DND-41 (cell line): ENCODE data around the gene GABBR2.

Source experiments
- ATAC-seq: fragments of 200-7000 bp; cut with Tn5 transposase; 3 replicates; pipeline ENCODE4 v1.9.1; 2021; ENCODE audit warnings: low read depth; ENCODE audit not compliant: insufficient read depth
- DNase-seq: peaks from one replicate; pipeline ENCODE4 v3.0.0-alpha.2; 2020
- H2AFZ ChIP-seq: 2 replicates; pipeline ENCODE4 v1.6.0; 2012; ENCODE audit warnings: low read depth, low read length
- H3K27ac ChIP-seq: 2 replicates; pipeline ENCODE4 v1.5.1; 2012; ENCODE audit warnings: low read length, inconsistent platforms
- H3K27me3 ChIP-seq: fragments of 200-600 bp; sonication (generic); 2 replicates; pipeline ENCODE4 v1.6.0; 2012; ENCODE audit warnings: low read length, mild to moderate bottlenecking, inconsistent platforms; ENCODE audit not compliant: insufficient read depth, poor library complexity
- H3K36me3 ChIP-seq: 2 replicates; pipeline ENCODE4 v1.5.1; 2012; ENCODE audit warnings: low read length, inconsistent platforms; ENCODE audit not compliant: insufficient read depth
- H3K4me1 ChIP-seq: 2 replicates; pipeline ENCODE4 v1.5.1; 2012; ENCODE audit warnings: mild to moderate bottlenecking, low read length; ENCODE audit not compliant: insufficient read depth
- H3K4me2 ChIP-seq: 2 replicates; pipeline ENCODE4 v1.6.0; 2012; ENCODE audit warnings: mild to moderate bottlenecking, moderate library complexity, low read length, inconsistent platforms; ENCODE audit not compliant: insufficient read depth
- H3K4me3 ChIP-seq, 2 experiments: fragments of 200-600 bp in 1 of 2; shearing (Covaris generic) in 1 of 2; 2 replicates each; pipeline ENCODE4 v1.5.1; 2012 to 2016; ENCODE audit warnings: inconsistent platforms in 2 of 2, low read length in 2 of 2, mild to moderate bottlenecking in 2 of 2, low read depth in 1 of 2, moderate library complexity in 1 of 2
- H3K79me2 ChIP-seq: 2 replicates; pipeline ENCODE4 v1.6.0; 2012; ENCODE audit warnings: low read length, inconsistent platforms; ENCODE audit not compliant: insufficient read depth
- H3K9ac ChIP-seq: 2 replicates; pipeline ENCODE4 v1.6.0; 2012; ENCODE audit warnings: low read depth, mild to moderate bottlenecking, inconsistent platforms, low read length, moderate library complexity
- H3K9me3 ChIP-seq: 2 replicates; pipeline ENCODE4 v1.5.1; 2012; ENCODE audit warnings: low read length, moderate library complexity, mild to moderate bottlenecking, inconsistent platforms; ENCODE audit not compliant: insufficient read depth, severe bottlenecking
- H4K20me1 ChIP-seq: 2 replicates; pipeline ENCODE4 v1.6.0; 2012; ENCODE audit warnings: low read length; ENCODE audit not compliant: insufficient read depth
- CTCF ChIP-seq: IDR thresholded peaks from 2 replicates; pipeline ENCODE4 v1.5.1; 2012; ENCODE audit warnings: borderline replicate concordance, low read length, moderate library complexity, mild to moderate bottlenecking; ENCODE audit not compliant: poor library complexity, severe bottlenecking; ENCODE audit errors: extremely low read depth
- EZH2 ChIP-seq: IDR thresholded peaks from 3 replicates; pipeline ENCODE4 v1.6.1; 2012; ENCODE audit warnings: borderline replicate concordance, low read depth, mild to moderate bottlenecking, moderate library complexity, low read length, inconsistent platforms; ENCODE audit not compliant: severe bottlenecking

Gene GABBR2

GRCh38 chr9:98415782-98416181 is 293.0 kb downstream of the GABBR2 start:
- Histone ChIP-seq H2AFZ (no peak overlapping the region), H3K4me3 (no peak overlapping the region), H3K4me1 (no peaks in the 10 kb centered on the region), H4K20me1 (no peaks in the 10 kb centered on the region), H3K27ac (no peak overlapping the region), H3K79me2 (no peaks in the 10 kb centered on the region), H3K9ac (no peak overlapping the region), H3K9me3 (no peaks in the 10 kb centered on the region), H3K27me3 (peaks cover 4% of the 10 kb centered on the region), H3K4me2 (no peak overlapping the region), H3K36me3 (no peaks in the 10 kb centered on the region)
- DNase-seq (no peak), ATAC-seq (no peak)
- no peak for TF ChIP-seq CTCF
- TF ChIP-seq EZH2: no peak

GRCh38 chr9:98413084-98413483 is 295.7 kb downstream of the GABBR2 start:
- Histone ChIP-seq H3K36me3 (no peaks in the 10 kb centered on the region), H3K9ac (no peak overlapping the region), H4K20me1 (no peaks in the 10 kb centered on the region), H2AFZ (no peak overlapping the region), H3K4me1 (no peaks in the 10 kb centered on the region), H3K4me3 (no peak overlapping the region), H3K4me2 (no peak overlapping the region), H3K27me3 (peaks cover 4% of the 10 kb centered on the region), H3K9me3 (no peaks in the 10 kb centered on the region), H3K27ac (no peak overlapping the region), H3K79me2 (no peaks in the 10 kb centered on the region)
- ATAC-seq: no peak
- no peak for DNase-seq
- no peak for TF ChIP-seq EZH2

- Histone ChIP-seq H3K27ac (no peak overlapping the region), H3K27me3 (peaks cover 4% of the 10 kb centered on the region), H3K4me1 (no peaks in the 10 kb centered on the region), H3K79me2 (no peaks in the 10 kb centered on the region), H3K4me2 (no peak overlapping the region), H3K4me3 (no peak overlapping the region), H4K20me1 (no peaks in the 10 kb centered on the region), H3K9ac (no peak overlapping the region), H2AFZ (no peak overlapping the region), H3K9me3 (no peaks in the 10 kb centered on the region), H3K36me3 (no peaks in the 10 kb centered on the region)
- DNase-seq: no peak
- ATAC-seq: no peak
- TF ChIP-seq EZH2 (no peak), CTCF (no peak)
These were observed 296.5 kb downstream of the GABBR2 start for GRCh38 chr9:98412101-98412842.

- no peaks in the 10 kb centered on the region for H4K20me1 ChIP-seq
- H3K4me2 ChIP-seq: no peak overlapping the region
- no peaks in the 10 kb centered on the region for H3K36me3 ChIP-seq
- TF ChIP-seq CTCF: no peak
- no peak for TF ChIP-seq EZH2
- H3K9ac ChIP-seq: no peak overlapping the region
- no peaks in the 10 kb centered on the region for H3K4me1 ChIP-seq
- no peaks in the 10 kb centered on the region for H3K79me2 ChIP-seq
- no peak overlapping the region for H2AFZ ChIP-seq
- DNase-seq (no peak), ATAC-seq (no peak)
- H3K27me3 ChIP-seq: peaks cover 4% of the 10 kb centered on the region
- no peak overlapping the region for H3K27ac ChIP-seq
- H3K9me3 ChIP-seq: no peaks in the 10 kb centered on the region
- H3K4me3 ChIP-seq: no peak overlapping the region
These were observed 298.5 kb downstream of the GABBR2 start for GRCh38 chr9:98410185-98410697.
